GM21529 (cell line): ENCODE measurements around the gene CELF1.

Experiments used
- ATAC-seq: cut with Tn5 transposase; IDR thresholded peaks from one replicate; pipeline ENCODE4 v1.9.1; 2021; ENCODE audit not compliant: unreplicated experiment

The CELF1 gene

DNA sequence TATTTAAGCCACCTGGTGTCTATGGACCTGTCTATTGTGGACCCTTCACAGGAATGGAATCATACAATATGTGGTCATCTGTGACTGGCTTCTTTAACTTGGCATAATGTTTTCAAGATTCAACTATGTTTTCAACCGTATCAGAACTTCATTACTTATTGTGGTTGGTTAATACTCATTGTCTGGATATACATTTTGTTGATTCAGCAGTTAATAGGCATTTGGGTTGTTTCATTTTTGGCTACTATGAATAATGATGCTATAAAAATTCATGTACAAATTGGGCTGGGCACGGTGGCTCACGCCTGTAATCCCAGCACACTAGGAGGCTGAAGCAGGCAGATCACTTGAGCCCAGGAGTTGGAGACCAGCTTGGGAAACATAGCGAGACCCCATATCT, 101.5 kb downstream of the CELF1 start:
- no peak for ATAC-seq

DNA sequence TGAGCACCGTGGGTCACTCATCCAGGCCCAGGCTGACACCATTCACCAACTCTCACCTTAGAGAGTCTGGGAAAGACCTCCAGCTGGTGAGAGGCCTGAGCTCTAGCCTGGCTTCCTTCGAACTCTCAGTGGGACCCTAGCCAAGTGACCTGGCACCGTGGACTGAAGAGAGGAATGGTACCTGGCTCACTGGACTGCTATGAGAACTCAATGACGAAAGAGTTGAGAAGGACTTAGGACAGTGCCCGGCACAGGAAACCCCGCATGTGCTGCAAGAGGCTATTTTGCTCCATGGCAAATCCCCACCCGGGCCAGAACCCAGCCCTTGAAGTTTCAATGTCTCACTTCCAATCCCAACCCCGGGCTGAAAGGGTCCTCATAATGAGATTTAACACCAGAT, 103.4 kb downstream of the CELF1 start:
- ATAC-seq, result no peak

- no peak for ATAC-seq
These were observed 104.1 kb downstream of the CELF1 start, which contains the start of gene RAPSN for GRCh38 chr11:47448566-47449427. Gene RAPSN, minus strand, starts transcription at chr11:47449136. Its CDS starts 172 bp downstream, at chr11:47448964.

- ATAC-seq, result no peak
These were observed 105.0 kb downstream of the CELF1 start for GRCh38 chr11:47447906-47448305.

- no peak for ATAC-seq
These were observed 106.1 kb downstream of the CELF1 start for GRCh38 chr11:47446833-47447232.

DNA sequence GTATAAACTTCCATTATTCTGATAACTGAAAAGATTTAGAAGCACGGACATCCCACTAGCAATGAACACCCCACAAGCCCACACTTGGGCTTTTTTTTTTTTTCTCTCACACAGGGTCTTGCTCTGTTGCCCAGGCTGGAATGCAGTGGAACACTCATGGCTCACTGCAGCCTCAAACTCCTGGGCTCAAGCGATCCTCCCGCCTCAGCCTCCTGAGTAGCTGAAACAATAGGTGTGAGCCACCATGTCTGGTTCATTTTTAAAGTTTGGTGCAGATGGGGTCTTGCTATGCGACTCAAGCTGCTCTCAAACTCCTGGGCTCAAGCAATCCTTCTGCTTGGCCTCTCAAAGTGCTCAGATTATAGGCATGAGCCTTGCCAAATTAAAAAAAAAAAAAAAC, 107.1 kb downstream of the CELF1 start:
- ATAC-seq, result no peak

- no peak for ATAC-seq
These were observed 109.1 kb downstream of the CELF1 start for GRCh38 chr11:47443817-47444216.

DNA sequence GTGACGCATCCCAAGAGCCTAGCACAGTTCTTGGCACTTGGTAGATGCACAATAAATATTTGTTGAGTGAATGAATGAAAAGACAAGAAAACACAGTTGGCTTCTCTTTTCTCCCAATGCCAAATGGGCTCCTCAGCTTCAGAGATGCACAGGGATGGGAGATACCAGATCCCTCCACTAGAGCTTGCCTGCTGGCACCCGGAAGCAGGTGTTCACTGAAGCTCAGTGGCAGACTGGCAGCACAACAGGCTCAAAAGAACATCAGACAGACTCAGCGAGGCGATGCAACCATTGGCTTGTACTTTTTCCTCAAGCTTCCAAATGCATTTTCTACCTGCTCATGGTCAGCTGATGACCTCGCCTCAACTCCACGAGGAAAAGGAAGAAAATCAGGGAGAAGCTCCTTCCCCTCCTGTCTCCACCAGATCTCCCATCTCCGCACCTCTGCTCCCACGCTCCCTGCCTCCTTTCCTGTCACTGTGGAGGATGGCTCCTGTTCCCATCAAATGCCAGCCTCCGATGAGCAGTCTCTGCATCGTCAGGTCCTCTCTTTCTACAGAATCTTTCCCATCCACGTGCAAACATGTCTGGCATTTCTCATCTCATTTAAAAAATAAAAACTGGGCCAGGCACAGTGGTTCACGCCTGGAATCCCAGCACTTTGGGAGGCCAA, 109.8 kb downstream of the CELF1 start:
- no peak for ATAC-seq

DNA sequence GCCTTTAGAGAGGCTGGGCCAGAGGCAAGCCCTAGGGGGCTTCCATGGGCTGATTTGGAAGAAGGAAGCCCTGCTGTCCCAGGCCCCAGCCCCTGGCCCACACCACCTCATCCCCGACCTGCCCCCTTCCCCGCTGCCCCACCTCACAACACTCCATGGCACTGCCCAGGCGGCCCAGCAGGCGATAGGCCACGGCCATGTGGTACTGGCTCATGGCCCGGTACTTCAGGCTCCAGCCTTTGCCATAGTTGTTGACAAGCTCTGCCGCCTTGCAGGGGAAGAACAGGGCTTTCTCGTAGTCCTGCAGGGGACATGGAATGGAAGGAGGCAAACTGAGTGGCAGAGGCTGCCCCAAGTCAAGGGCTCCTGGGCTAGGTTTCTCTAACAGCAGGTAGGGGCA, 110.4 kb downstream of the CELF1 start:
- no peak for ATAC-seq

DNA sequence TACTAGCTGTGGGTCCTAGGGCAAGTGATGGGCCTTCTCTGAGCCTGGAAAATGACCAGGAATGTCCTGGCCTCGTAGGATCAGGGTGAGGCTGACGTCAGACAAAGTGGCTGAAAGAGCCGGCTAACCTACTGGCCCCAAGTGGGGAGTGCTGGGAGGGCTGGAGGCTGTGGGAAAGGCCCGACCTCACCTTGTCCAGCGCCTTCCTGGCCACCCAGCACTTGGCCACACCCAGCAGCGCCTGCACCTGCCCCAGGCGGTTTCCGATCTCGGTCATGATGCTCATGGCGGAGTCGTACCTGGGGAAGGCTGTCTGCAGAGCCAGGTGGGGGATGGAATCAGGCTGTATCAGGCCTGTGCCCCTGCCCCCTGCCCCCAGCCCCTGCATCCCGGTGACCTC, 111.5 kb downstream of the CELF1 start:
- ATAC-seq, result no peak

DNA sequence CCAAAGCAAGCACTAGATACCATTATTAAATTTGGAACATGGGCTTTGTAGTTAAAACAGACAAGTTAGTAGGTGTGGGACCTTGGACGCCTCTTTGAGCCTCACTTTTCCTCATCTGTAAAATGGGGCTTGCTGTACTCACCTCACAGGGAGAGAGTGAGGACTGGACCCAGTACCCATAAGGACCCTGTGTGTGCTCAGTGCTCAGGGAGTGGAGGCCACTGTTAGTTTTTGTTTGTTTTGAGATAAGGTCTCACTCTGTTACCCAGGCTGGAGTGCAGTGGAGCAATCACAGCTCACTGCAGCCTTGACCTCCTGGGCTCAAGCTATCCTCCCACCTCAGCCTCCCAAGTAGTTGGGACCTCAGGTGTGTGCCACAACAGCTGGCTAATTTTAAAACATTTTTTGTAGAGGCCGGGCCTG, 112.9 kb downstream of the CELF1 start:
- no peak for ATAC-seq

- no peak for ATAC-seq
These were observed 114.2 kb downstream of the CELF1 start for GRCh38 chr11:47438721-47439120.

- no peak for ATAC-seq
These were observed 115.0 kb downstream of the CELF1 start for GRCh38 chr11:47437746-47438418.

DNA sequence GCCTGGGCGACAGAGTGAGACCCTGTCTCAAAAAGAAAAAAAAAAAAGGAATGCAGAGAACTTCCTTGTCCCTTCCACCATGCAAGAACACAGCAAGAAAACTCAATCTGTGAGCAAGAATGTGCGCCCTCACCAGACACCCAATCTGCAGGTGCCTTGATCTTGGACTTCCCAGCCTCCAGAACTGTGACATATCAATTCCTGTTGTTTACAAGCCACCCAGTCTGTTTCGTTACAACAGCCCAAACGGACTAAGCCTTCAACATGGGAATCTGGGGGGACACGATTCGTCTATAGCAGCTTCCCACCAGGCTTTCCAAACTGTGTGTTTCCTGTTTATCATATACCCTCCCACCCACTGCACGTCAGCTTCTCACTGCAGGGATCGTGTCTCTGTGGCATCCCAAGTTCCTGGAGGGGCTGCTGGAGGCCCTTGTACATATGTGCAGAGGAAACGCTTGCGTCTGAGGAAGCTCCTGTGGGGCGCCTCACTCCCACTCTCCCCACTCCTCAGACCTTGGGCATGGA, 115.7 kb downstream of the CELF1 start:
- no peak for ATAC-seq

DNA sequence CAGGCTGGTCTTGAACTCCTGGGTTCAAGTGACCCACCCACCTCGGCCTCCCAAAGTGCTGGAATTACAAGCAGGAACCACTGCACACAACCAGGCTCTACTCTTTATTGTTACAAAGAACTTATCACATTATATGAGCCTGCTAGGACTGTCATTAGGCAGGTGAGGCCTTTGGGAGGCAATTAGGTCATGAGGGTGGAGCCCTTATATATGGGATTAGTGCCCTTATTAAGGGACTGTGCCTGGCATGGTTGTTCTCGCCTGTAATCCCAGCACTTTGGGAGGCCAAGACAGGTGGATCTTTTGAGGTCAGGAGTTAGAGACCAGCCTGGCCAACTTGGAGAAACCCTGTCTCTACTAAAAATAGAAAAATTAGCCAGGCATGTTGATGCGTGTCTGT, 116.2 kb downstream of the CELF1 start:
- ATAC-seq, result no peak

- ATAC-seq, result no peak
These were observed 117.2 kb downstream of the CELF1 start for GRCh38 chr11:47435687-47436086.

GRCh38 chr11:47434011-47434786, 118.7 kb downstream of the CELF1 start:
- no peak for ATAC-seq

DNA sequence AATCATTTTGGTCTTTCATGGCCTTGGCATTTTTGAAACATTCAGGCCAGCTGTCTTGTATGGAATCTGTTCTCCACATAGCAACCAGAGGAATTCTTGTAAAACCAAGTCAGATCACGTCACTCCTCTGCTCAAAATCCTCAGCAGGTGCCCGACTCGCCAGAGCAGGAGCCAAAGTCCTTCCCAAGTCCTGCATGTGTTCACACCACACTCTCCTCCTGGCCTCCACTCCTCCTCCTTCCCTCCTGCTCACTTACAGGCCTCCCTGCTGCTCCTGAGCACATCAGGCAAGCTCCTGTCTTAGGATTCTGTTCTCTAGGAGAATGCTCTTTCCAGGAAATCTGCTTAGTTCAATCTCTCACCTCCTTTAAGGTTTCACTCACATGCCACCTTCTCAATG, 119.8 kb downstream of the CELF1 start:
- no peak for ATAC-seq

GRCh38 chr11:47431356-47432083, 121.4 kb downstream of the CELF1 start:
- ATAC-seq, result no peak

GRCh38 chr11:47430524-47430923, 122.4 kb downstream of the CELF1 start:
- no peak for ATAC-seq
